NCI-H128 (cell line): ENCODE data around the gene TEAD1.

Source experiments
- DNase-seq: peaks from one replicate; lab custom pipeline; 2025; ENCODE audit not compliant: unreplicated experiment; lab: John Stamatoyannopoulos, UW

TEAD1 gene

GRCh38 chr11:12664385-12664784 lies 9.8 kb upstream of the TEAD1 start:
- no peak for DNase-seq

DNA sequence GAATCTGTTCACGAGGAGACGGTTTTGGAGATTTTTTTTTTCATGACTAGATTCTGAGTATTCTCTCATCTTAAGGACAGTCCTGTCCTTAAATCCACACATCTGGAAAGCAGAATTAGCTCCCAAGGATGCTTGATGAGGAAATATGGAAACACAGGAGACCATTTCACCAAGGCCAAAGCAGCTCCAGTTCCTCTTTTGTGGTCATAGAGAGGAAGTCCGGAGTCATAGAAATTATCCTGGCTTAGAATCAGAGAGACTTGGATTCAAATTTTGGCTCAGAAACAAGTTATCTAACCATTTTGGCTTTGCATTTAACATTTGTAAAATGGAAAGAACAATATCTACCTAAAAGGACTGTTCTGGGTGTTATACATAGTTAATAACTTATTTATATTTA lies 7.3 kb upstream of the TEAD1 start:
- no peak for DNase-seq

DNA sequence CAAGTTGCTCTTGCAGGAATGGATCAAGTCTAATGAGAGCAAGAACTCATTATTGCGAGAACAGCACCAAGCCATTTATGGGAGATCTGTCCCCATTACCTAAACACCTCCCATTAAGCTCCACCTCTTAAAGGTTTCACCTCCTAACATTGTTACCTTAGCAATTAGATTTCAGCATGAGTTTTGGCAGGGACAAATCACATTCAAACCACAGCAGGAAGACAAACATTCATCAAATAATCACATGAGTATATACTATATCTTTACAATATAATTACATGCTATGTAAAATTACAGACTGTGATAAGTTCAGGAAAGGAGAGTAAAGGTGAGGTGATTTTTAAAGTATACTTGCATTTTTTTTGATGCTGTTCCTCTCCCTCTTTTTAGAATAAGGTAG lies 6.6 kb upstream of the TEAD1 start:
- no peak for DNase-seq

- no peak for DNase-seq
Measured at GRCh38 chr11:12668166-12668565, 6.1 kb upstream of the TEAD1 start.

DNA sequence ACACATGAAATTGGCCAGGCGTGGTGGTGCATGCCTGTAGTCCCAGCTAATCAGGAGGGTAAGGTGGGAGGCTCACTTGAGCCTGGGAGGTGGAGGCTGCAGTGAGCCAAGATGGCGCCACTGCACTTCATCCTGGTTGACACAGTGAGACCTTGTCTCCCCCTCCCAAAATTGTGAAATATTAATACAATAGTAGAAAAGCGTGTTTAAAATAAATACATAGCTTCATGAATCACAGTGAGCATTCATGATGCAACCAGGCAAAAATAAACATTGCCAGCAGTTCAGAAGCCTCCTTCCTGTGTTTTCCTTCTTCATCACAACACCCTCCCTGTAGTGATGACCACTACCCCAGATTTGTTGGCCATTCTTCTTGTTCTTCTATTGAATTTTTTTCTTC lies 4.3 kb upstream of the TEAD1 start:
- DNase-seq, result no peak

GRCh38 chr11:12671370-12671769 lies 2.9 kb upstream of the TEAD1 start:
- DNase-seq, result no peak

DNA sequence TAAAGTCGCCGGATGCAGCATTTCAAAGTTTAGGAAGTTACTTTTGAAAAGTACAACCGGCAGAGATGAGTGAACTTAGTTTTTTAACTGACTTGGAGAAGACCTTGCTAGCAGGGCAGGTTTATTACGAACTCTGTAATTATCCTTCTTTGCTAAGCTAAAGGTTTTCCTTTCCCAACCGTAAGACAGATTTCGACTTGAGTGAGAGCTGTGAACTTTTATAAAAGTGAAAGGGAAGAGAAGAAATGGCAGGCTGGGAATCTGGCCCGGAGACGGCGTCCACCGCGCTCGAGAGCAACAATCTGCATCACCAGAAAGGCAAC lies 659 bp upstream of the TEAD1 start:
- no peak for DNase-seq

- DNase-seq, result no peak
Measured at GRCh38 chr11:12674571-12674935, 332 bp downstream of the TEAD1 start.

DNA sequence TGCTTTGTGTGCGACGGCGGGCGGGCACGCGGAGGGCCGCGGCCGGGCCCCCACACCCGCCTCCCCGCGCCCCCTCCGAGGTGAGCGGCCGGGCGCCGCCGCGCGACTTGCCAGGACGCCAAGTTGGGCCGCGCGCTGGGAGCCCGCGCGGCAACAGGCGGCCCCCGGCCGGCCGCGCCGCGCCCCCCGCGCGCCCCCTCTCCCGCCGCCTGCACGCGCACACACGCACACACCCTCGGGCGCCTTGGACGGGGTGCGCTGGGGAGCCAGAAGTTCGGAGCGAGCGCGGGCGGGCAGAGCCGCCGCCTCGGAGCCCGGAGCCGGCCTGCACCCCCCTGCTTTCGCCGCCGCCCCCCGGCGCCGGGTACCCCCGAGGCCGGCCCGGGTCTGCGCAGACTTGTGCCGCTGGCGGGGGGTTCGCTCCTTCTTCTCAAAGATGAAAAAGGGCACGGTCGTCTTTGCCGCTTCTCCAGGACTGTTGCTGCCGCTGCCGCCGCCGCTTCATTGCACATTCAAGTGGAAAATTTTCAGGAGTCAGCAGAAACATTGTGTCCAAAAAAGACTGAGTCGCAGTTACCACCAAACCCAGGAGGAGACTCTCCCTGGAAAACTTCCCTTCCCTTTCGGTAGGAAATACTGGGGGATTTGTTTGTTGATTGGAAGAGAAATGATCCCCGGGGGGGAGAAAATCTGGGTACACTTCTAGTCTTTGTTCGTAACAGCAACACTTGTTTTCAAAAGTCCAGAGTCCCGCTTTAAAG lies 895 bp downstream of the TEAD1 start:
- peak; percentile 38 for DNase-seq

DNA sequence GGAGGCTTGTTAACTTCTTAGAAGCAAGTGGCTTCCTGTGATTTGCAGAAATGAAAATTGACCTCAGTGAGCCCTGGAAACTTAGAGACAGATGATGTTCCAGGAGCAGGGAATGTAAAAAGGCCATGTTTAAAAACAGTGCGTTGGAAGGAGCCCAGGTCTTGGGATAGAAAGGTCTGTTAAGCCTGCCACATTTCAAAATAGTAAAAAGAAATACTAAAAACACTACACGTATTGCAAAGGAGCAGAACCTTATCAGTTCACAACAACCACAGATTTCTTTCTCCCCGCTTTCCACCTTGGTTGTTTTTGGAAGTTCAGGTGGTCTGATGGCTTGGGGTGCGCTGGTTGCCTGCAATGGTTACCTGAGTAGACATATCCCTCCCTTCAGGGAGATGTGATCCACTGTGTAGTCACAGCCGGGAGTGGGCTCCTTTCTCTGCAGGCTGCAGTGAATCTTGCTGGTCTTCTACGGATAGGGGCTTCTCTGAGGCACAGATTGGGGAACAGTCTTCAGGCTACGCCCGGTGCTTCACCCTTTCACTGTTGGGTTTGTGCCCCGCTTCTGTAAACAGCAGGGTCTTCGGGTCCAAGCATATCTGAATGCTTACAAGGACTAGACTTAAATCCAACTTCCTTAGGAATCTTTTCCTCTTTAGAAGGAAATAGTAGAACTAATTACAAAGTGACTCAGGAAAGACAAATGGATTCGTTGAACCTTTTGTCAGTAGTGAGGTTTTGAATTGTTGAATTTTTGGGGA lies 1.9 kb downstream of the TEAD1 start:
- no peak for DNase-seq

DNA sequence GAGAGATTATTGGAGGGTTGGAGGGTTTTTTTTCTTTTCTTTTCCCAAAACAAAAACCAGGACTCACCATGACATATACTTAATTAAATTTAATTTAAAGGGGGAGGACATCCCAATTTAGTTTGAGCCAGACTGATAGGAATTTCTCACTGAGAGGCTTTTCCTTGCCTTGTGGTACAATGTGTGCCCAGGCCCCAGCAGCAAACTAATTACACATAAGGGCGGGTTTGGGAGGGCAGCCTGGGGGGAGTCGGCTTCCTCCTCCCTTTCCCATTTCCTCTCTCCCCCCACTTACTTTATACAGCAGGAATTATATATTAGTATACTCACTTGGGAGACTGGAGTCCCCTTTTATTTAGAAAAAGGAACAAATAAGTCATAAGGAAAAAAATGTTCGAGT lies 2.9 kb downstream of the TEAD1 start:
- no peak for DNase-seq

- no peak for DNase-seq
Measured at GRCh38 chr11:12678092-12678491, 3.9 kb downstream of the TEAD1 start.

- no peak for DNase-seq
Measured at GRCh38 chr11:12678991-12679390, 4.8 kb downstream of the TEAD1 start.

DNA sequence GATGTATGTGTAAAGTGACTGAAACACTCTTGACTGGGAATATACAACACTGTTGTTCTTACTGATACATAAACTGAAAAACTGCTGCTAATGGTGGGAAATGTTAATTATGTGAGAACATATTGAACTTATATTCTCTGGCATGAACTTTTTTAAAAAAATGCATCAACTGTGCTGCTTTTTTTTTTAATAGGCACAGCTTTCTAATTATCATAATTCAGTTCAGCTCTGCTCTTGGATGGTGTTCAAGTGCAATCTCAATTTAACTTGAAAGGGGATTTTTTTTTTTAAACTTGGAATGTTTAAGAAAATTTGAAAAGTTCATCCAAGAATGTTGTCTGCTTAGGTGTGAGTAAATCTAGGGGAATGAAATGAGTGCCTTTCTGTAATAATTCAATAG lies 5.2 kb downstream of the TEAD1 start:
- no peak for DNase-seq

DNA sequence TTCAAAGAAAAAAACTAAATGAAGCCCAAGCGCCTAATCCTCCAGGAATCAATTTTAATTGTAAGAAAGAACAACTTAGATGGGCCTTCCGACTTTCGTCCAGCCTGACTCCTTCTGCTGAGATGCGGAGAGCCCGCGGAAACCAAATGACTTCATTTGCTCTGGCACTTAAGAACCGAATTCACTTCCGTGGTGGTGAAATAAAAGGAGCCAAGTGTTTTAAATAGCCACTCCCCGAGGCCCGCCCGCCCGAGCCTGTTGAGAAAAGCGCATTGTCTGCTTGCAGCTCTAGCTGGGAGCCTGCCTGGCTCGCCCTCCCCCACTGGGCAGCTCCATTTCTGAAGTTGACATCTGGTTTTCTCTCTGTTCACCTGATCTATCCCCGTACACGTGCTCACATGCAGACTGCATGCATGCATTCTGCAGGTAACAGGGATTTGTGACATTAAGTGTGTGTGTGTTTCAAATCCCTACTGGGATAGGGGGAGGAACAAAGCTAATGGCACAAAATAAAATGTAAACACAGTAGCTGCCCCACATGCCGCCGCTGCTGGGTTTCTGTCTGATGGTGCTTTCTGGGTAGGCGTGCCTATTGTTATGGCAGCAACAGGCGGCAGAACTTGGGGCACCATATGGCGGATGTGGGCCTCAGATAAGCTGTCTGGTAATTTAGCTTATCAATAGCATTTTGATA lies 6.2 kb downstream of the TEAD1 start:
- peak; percentile 90 for DNase-seq

DNA sequence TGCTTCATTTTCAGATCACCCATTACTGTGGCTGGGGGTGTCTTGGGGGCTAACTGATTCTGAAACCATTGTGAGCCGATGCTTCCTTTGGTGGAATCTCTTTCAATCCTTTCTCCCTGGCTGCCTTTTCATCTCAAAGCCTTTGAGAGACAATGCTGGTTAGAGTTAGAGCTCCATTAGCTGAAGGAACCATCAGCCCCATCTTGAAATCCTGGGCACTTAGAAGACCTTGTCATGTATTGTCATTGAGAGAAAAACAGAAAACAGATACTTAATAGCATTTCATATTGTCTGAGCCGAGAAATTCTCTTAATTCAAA lies 6.7 kb downstream of the TEAD1 start:
- DNase-seq, result no peak

- DNase-seq, result no peak
Measured at GRCh38 chr11:12681466-12681865, 7.2 kb downstream of the TEAD1 start.

DNA sequence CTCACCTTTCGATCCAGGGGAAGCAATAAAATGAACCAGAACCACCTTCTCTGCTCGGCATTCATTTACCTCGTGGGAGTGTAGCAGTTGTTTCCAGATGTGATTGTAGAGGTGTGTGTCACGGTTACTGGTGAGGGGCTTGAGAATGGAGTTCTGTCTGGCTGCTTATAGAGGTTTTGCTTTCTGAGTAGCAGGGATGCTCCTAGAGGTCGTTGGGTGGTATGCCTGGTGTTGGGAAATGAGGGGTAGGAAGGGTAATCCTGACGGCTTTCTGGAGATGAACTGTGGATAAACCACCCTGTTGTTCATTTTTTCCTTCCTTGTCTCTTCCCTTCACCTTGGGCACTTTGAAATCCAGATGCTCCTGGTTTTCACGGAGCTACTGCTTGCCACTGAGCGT lies 8.1 kb downstream of the TEAD1 start:
- DNase-seq, result no peak

- DNase-seq, result no peak
Measured at GRCh38 chr11:12682737-12683500, 8.7 kb downstream of the TEAD1 start.

DNA sequence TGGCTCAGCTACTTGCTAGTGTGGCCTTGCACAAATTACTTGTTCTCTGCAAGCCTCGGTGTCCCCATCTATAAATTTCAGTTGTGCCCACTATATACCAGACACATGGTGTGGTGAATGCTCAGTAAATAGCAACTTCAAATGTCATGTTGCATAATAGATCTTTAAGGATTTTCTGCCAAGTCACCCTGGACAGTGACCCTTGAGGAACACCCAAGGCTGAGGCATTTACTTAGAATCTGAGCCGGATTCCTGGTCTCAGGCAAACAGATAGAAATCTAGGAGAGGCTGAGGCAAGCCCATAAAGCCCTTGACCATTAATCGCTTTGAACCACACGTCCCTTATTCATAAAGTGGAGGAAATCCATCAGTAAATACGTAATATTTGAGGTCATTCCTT lies 9.7 kb downstream of the TEAD1 start:
- no peak for DNase-seq

GRCh38 chr11:12684315-12684714 lies 10.1 kb downstream of the TEAD1 start:
- DNase-seq, result no peak

- DNase-seq, result no peak
Measured at GRCh38 chr11:12684816-12685215, 10.6 kb downstream of the TEAD1 start.
